Neural progenitor cell (in vitro differentiated cells): ENCODE results near the gene MGP.

Source experiments
- CTCF ChIP-seq: fragments of 200-600 bp; sonication (generic); IDR thresholded peaks from 2 replicates; pipeline ENCODE4 v1.5.1; 2017; ENCODE audit warnings: antibody characterized with exemption, mild to moderate bottlenecking
- EZH2 ChIP-seq: fragments of 200-600 bp; sonication (generic); IDR thresholded peaks from 2 replicates; pipeline ENCODE4 v1.6.1; 2017; ENCODE audit warnings: antibody characterized with exemption, mild to moderate bottlenecking, moderate library complexity
- EZH2phosphoT487 ChIP-seq: fragments of 200-600 bp; sonication (generic); IDR thresholded peaks from 2 replicates; pipeline ENCODE4 v1.6.1; 2017; ENCODE audit warnings: antibody characterized with exemption

- TF ChIP-seq CTCF (no peak), EZH2phosphoT487 (no peak), EZH2 (no peak)
Measured at GRCh38 chr12:14931359-14931758, 45.7 kb upstream of the MGP start.
